Heart left ventricle (tissue), 16 donors: Measurements from ENCODE around the gene COX6A2. TPM values are rescaled to one million over a fixed set of nuclear protein-coding genes. Genes with fewer than 3 reads are reported as not detected.

Source experiments
- ATAC-seq, 4 donors: fragments of 200-7000 bp; cut with Tn5 transposase; one replicate each; pipeline ENCODE4 v1.9.1; 2020 to 2022; ENCODE audit warnings: moderate library complexity in 4 of 4, mild to moderate bottlenecking in 3 of 4, moderate number of reproducible peaks in 1 of 4
- DNase-seq, 5 donors: peaks; one replicate each; pipeline ENCODE4 v3.0.0-alpha.2; 2020
- H3K27ac ChIP-seq, 12 donors: fragments of 200-600 bp; sonication (generic) in 4 of 12; one replicate each; pipeline versions ENCODE4 v1.5.0 to v1.8.0; 2016 to 2022; ENCODE audit warnings: mild to moderate bottlenecking in 2 of 12
- H3K27me3 ChIP-seq, 9 donors: fragments of 200-600 bp; sonication (generic) in 2 of 9; one replicate each; pipeline versions ENCODE4 v1.5.1 to v1.8.0; 2016 to 2022; ENCODE audit warnings: mild to moderate bottlenecking in 3 of 9
- H3K36me3 ChIP-seq, 9 donors: fragments of 200-600 bp; sonication (generic) in 2 of 9; one replicate each; pipeline versions ENCODE4 v1.5.0 to v1.8.0; 2018 to 2022; ENCODE audit warnings: mild to moderate bottlenecking in 2 of 9
- H3K4me1 ChIP-seq, 12 donors: fragments of 200-600 bp; sonication (generic) in 4 of 12; one replicate each; pipeline versions ENCODE4 v1.5.0 to v1.8.0; 2016 to 2022; ENCODE audit warnings: mild to moderate bottlenecking in 3 of 12
- H3K4me3 ChIP-seq, 12 donors: fragments of 200-600 bp; sonication (generic) in 4 of 12; one replicate each; pipeline versions ENCODE4 v1.5.0 to v1.8.0; 2017 to 2022; ENCODE audit warnings: mild to moderate bottlenecking in 9 of 12, moderate library complexity in 4 of 12
- H3K9me3 ChIP-seq, 12 donors: fragments of 200-600 bp; sonication (generic) in 4 of 12; one replicate each; pipeline versions ENCODE4 v1.5.0 to v1.8.0; 2016 to 2022; ENCODE audit warnings: mild to moderate bottlenecking in 1 of 12
- CTCF ChIP-seq, 12 donors: fragments of 200-600 bp; sonication (generic) in 4 of 12; IDR thresholded peaks; one replicate each; pipeline versions ENCODE4 v1.5.0 to v1.8.0; 2018 to 2022; ENCODE audit warnings: antibody characterized with exemption in 12 of 12, mild to moderate bottlenecking in 5 of 12
- POLR2A ChIP-seq, 2 donors: fragments of 450-650 bp; IDR thresholded peaks; one replicate each; pipeline ENCODE4 v1.6.1; 2017; ENCODE audit warnings: antibody characterized with exemption in 2 of 2, mild to moderate bottlenecking in 2 of 2, moderate library complexity in 2 of 2
- WGBS, 4 donors: extraction: QIAGEN DNeasy Blood & Tissue Kit in 2 of 4; methylation state at CpG; one replicate each; pipeline versions ENCODE4 v1.1.5 to v1.1.7; 2013 to 2018; 5-methylcytosine and 5-hydroxymethylcytosine counted together
- intact Hi-C, 10 donors: fragments of 100-400 bp; cut with DNase I; formaldehyde crosslinking; loops; one replicate each; pipeline versions ENCODE4 v1.11.1 to v1.14.2; 2022
- polyA plus RNA-seq, 2 donors: library from polyadenylated mRNA; stranded (reverse); fragments of 200-250 nt; gene quantifications; one replicate each; pipeline ENCODE4 v1.2.3, GENCODE V29; 2013
- total RNA-seq, 9 donors: library from RNA; depleted of rRNA in 2 of 9; stranded (reverse); fragments of >200 nt in 2 of 9; fragmentation: NEBNext Ultra II Directional in 3 of 9; extraction: Animal tissue kit (Norgen Biotek cat#: 25700) in 3 of 9; gene quantifications; one replicate each; pipeline versions ENCODE4 v1.1.0 to v1.2.4, GENCODE V29; 2016 to 2023
- donor health status: ischemic (EF 13 %, LVEDD 7.1; RV severe dilation, severe dysfunction).
- donor health status: healthy with polysubstance abuse.
- donor health status: DM: no; HTN: yes; CAD: no.
- donor health status: DM: no; HTN: no; CAD: no.
- donor health status: ischemic (EF 25% LVEDD 6.9; RV normal size, moderate dysfunction).
- donor health status: ischemic (EF 25% LVEDD 5.7; RV mildly dilated, moderate dysfunction).
- donor health status: healthy.
- donor health status: DM: yes; HTN: yes; CAD: no.
- donor health status: ischemic (EF 35%, LVEDD 5.7; RV mildly dilated, moderate dysfunction).
- donor health status: nonischemic (EF 11% LVEDD 7.7; RV severe dilation, severe dysfunction).
- donor health status: DM: yes; HTN: yes; CAD: no.
- donor health status: PGD.
- donor health status: ischemic (EF 29% LVEDD 5.4; RV normal size, mild dysfunction).
- donor health status: nonischemic (EF 23%, LVEDD 6.1; RV moderate dilation, normal function).

COX6A2 gene
- total and polyA plus RNA-seq, 11 donors: 393 to 10,029 (median 1,151) TPM

- H3K27me3 ChIP-seq: peaks cover 0 to 9% (median 0%) of the 10 kb centered on the region in 9 donors
- TF ChIP-seq POLR2A (IDR thresholded peaks at IDR 0.05): no peak
- TF ChIP-seq CTCF (IDR thresholded peaks at IDR 0.05): no peak
- intact Hi-C loops: no loop called here
Measured at GRCh38 chr16:31397096-31397660, 31.0 kb downstream of the COX6A2 start.

GRCh38 chr16:31395647-31396046 is 32.5 kb downstream of the COX6A2 start:
- intact Hi-C loops: no loop called here
- 55 to 60% (median 59%) methylated on average over 6 of the region's 6 CpGs for WGBS, 4 donors

More at GRCh38 chr16:31397096-31397660, 31.0 kb downstream of the COX6A2 start:
- WGBS, 4 donors: 78 to 89% (median 83%) methylated on average over 12 to 18 of the region's 18 CpGs
- H3K4me1 ChIP-seq: peaks cover 0 to 37% (median 0%) of the 10 kb centered on the region in 12 donors
- no peak overlapping the region for H3K4me3 ChIP-seq
- H3K9me3 ChIP-seq: no peaks in the 10 kb centered on the region
- DNase-seq: peak in 1 of 5 donors; percentile 17
- no peak overlapping the region for H3K27ac ChIP-seq
- ATAC-seq: no peak
- no peaks in the 10 kb centered on the region for H3K36me3 ChIP-seq

GRCh38 chr16:31393056-31393455 is 35.1 kb downstream of the COX6A2 start, which contains the start of gene ITGAD:
Gene ITGAD, plus strand, starts transcription at chr16:31393335. Its CDS starts 26 bp downstream, at chr16:31393361.
- H3K27me3 ChIP-seq: peaks cover 0 to 13% (median 0%) of the 10 kb centered on the region in 9 donors
- no peak for DNase-seq
- H3K9me3 ChIP-seq: no peaks in the 10 kb centered on the region
- intact Hi-C loops: no loop called here
- no peak within 1 kb of the TSS for H3K4me3 ChIP-seq
- H3K27ac ChIP-seq: no peak within 1 kb of the TSS
- 55 to 64% (median 61%) methylated on average over 5 of the region's 5 CpGs for WGBS, 4 donors
- ATAC-seq: no peak
- H3K4me1 ChIP-seq: peaks cover 0 to 23% (median 0%) of the 10 kb centered on the region in 12 donors
- H3K36me3 ChIP-seq: no peaks in the 10 kb centered on the region
- TF ChIP-seq POLR2A (IDR thresholded peaks at IDR 0.05) (no peak), CTCF (IDR thresholded peaks at IDR 0.05) (no peak)

More at GRCh38 chr16:31395647-31396046, 32.5 kb downstream of the COX6A2 start:
- Histone ChIP-seq H3K4me3 (no peak overlapping the region), H3K9me3 (no peaks in the 10 kb centered on the region), H3K36me3 (no peaks in the 10 kb centered on the region), H3K27me3 (peaks cover 0 to 9% (median 0%) of the 10 kb centered on the region in 9 donors), H3K27ac (no peak overlapping the region), H3K4me1 (peaks cover 0 to 34% (median 0%) of the 10 kb centered on the region in 12 donors)
- peak in 2 of 4 donors; percentile 39 to 58 for ATAC-seq
- TF ChIP-seq POLR2A (IDR thresholded peaks at IDR 0.05): no peak
- TF ChIP-seq CTCF (IDR thresholded peaks at IDR 0.05): no peak
- DNase-seq: peak in 3 of 5 donors; percentile 35 to 43 (median 40)

- Histone ChIP-seq H3K9me3 (no peaks in the 10 kb centered on the region), H3K4me3 (no peak overlapping the region), H3K27me3 (peaks cover 0 to 4% (median 0%) of the 10 kb centered on the region in 9 donors), H3K4me1 (peaks cover 0 to 1% (median 0%) of the 10 kb centered on the region in 12 donors), H3K27ac (no peak overlapping the region), H3K36me3 (no peaks in the 10 kb centered on the region)
- ATAC-seq (no peak), DNase-seq (no peak)
- WGBS, 4 donors: 65 to 76% (median 72%) methylated on average over 6 of the region's 6 CpGs
- TF ChIP-seq POLR2A (IDR thresholded peaks at IDR 0.05) (no peak), CTCF (IDR thresholded peaks at IDR 0.05) (no peak)
- intact Hi-C loops: no loop called here
Measured at GRCh38 chr16:31390504-31391041, 37.6 kb downstream of the COX6A2 start.
